Hematopoietic multipotent progenitor cell treated with erythropoietin and hydrocortisone succinate and interleukin-3 and kit ligand, for 4 days (in vitro differentiated cells): ENCODE results near the gene PRPF18.

Experiments used
- DNase-seq: peaks from one replicate; pipeline ENCODE4 v3.0.0-alpha.2; 2015

PRPF18 gene

GRCh38 chr10:13608246-13608853, 21.6 kb downstream of the PRPF18 start:
- no peak for DNase-seq

- DNase-seq: no peak
Observed at GRCh38 chr10:13612654-13613373, 26.0 kb downstream of the PRPF18 start.

GRCh38 chr10:13613519-13613918, 26.8 kb downstream of the PRPF18 start:
- peak; percentile 44 for DNase-seq

DNA sequence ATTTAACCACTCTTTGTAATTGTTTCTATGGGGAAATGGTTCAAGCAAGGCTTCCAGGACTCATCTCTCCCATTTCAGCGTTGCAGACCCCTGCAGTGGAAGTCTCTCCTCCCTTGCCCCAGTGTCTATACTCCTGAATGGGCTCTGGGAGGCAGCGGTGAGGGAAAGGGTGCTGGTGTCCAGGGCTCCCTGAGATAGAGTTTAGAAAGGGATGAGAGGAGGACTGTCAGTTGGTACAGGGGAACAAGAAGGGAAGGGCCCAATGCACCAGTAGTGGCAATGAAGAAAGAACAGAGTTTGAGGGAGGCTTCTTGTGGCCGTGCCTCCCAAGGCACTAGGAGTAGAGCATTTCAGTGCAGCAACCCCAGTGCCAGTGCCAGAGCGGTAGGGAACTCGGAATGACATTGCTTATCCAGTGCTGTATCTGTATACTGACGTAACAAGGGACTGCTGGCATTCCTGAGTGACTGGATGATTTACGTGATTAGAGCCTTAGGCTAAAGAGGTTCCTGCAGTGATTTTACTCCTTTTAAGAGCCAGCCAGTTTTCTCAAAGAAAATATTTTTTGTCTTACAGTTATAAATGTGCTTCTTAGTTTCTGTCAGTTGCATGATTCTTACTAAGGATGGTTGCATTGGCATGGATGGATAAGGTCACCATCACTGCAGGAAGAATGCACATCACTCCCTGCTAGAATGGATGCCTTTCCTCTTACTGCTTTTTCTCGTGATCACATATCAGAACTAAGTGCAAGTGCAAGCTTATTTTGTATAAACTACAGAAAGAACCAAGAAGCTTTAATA, 28.0 kb downstream of the PRPF18 start:
- DNase-seq: no peak

GRCh38 chr10:13615650-13616300, 29.0 kb downstream of the PRPF18 start:
- DNase-seq: no peak

DNA sequence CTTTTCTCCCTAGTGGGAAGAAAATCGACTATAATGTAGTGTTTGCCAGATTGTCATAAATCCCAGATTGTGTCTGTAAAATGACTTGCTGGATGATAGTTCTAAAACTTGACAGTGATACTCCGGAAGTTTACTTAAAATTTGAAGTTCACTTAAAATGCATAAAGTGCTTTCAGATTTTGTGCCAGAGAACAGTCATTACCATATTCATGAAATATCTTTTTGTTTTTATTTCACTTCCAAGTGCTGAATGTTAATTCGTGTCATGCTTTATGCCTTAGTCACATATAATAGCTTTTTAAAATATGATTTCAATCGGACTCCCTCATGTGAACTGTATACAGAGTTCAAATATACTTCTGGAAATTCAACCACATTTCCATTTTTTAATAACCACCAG, 30.4 kb downstream of the PRPF18 start:
- DNase-seq: no peak

- no peak for DNase-seq
Observed at GRCh38 chr10:13621931-13622330, 35.2 kb downstream of the PRPF18 start.

GRCh38 chr10:13624630-13625029, 37.9 kb downstream of the PRPF18 start:
- no peak for DNase-seq

DNA sequence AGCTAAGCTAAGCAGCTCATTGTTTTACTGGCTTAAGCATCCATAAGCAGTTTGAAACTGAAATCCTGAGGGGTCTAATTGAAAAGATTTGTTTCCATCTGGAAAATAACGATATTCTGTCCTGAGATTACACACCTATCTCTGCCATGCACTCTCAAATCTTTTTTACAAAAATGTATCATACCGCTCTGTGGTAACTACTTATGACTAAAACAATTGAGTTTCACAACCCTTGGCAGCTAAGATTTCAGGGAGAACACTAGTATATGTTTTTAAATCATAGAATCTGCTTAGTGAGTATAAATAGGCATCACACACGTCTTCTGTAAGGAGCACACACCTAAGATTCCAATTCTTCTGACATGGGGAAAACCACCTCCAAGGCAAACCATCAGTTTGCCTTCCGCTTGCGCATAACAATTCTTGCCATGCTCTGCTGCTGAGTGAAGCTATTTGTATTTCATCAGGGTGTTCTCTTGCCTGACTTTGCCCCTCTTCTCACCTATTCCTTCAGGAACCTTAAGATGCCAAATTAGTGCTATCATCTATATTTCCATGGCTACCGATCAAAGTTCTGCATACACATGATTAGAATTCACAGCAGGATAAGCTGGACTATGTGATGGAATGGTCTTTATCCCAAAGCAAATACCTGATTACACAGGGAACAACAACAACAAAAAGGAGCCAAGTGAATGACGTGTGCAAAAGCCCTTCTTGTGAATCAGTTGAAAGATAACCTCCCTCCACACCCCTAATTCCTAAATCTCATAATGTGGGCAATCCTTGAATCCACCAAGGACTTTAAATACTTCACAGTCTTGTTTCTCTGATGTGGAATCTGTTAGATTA, 40.9 kb downstream of the PRPF18 start:
- DNase-seq: no peak

DNA sequence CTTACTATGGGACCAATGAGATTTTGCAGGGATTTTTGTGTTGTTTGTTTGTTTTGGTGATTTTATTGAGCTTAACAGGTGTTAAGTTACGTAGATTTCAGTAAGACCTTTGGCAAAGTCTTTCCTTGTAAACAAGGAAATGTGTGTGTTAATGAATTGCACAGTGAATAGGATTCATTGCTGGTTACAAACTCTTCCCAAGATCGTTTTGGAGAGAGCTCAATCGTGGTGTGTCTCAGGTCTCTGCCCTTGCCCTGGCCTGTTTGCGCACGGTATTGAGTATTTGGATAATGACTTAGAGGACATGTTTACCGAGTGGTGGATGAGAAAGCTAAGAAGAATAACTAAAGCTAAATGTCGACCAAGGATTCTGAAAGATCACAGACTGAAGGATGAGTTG, 41.9 kb downstream of the PRPF18 start:
- DNase-seq: no peak

GRCh38 chr10:13629116-13629515, 42.4 kb downstream of the PRPF18 start:
- DNase-seq: no peak

- DNase-seq: no peak
Observed at GRCh38 chr10:13630231-13630630, 43.5 kb downstream of the PRPF18 start.

DNA sequence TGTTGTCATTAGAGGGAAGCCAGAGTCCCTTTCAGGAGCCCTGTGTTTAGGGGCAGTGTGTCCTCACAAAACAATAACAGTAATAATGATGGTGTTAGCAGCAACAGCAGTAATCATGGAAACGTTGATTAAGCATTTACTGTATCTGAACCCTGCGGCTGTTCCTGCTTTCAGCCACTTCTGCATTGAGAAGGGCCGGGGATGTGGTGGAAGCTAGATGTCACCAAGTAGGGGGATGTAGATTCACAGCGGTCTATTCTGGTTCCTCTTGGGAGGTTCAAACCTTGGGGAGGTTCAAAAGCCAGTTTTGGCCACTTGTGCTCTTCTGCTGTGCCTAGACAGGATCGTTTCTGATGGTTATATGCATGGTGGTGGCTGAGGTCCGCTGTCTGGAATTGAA, 44.8 kb downstream of the PRPF18 start:
- DNase-seq: no peak

- DNase-seq: no peak
Observed at GRCh38 chr10:13632440-13632839, 45.7 kb downstream of the PRPF18 start.

- no peak for DNase-seq
Observed at GRCh38 chr10:13632884-13633440, 46.2 kb downstream of the PRPF18 start.

GRCh38 chr10:13633689-13634088, 46.9 kb downstream of the PRPF18 start:
- DNase-seq: no peak

DNA sequence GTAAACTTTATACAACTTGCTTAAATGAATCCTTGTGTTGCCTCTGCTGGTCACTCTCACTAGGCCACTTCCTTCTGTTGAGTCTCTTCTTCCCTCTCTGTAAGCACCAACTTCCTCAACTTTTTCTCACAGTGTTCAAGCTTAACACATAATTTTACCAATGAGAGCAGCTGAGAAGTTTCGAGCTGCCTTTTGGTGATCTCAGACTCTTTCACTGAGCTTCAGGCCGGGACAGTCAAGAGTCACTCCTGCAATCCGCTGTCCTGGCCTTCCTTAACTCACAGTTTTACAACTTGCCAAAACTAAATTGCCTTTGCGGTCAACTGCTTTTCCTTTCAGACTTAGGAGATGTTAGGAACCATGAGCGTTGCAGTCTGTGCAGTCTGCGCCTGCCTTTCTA, 47.4 kb downstream of the PRPF18 start:
- no peak for DNase-seq

DNA sequence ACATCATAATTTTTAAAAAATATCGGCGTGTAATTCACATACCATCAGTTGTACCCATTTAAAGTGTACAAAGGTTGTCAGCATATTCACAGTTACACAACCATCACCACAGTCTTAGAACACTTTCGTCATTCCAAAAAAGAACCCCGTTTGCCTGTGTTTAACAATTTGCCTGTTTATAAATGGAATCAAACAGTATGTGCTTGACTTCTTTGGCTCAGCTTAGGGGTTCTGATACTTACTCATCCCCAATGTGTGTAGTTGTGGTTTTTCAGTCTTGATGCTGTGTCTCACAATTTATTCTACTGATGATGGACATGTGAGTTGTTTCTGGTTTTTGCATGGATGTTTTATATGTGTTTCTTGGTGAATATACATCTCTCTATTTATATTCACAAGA, 50.0 kb downstream of the PRPF18 start:
- no peak for DNase-seq

DNA sequence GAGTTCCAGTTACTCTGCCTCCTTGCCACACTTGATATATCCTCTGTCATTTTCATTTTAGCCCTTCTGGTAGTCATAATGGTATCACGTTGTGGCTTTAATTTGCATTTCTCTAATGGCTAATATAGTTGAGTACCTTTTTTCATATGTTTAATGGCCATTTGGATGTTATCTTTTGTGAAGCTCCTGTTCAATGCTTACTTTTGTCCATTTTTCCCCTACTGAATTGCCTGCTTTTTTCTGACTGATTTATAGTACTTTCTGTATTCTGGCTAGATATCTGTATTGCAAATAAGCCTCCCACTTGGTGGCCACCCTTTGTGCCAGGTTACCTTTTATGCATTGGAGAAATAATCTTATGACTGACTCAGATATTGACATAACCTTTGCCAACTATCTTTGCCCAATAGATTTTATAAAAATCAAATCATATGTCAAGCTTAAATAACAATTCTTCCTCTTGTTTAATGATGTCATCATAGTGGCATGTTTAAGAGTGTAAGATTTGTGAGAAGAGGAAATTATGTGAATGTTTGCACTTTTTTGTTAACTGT, 50.6 kb downstream of the PRPF18 start:
- no peak for DNase-seq

DNA sequence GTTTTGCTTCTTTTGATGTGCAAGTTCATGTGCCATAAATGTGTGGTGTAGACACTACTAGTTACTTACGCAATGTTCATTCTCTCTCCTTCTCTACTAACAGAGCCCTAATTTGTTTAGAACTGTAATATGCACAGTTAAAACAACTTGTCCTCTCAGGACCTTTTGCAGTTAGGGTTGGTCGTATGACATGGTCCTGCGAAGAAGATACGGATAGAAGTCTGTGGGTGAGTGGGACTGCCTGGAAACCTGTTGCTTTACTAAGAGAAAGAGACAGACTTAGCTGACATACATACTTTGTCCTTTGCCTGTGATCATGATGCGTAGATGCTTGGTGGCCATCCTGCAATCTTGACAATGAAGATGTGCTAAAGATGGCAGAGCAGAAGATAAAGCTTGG, 51.1 kb downstream of the PRPF18 start:
- no peak for DNase-seq

- no peak for DNase-seq
Observed at GRCh38 chr10:13642293-13642692, 55.5 kb downstream of the PRPF18 start.

DNA sequence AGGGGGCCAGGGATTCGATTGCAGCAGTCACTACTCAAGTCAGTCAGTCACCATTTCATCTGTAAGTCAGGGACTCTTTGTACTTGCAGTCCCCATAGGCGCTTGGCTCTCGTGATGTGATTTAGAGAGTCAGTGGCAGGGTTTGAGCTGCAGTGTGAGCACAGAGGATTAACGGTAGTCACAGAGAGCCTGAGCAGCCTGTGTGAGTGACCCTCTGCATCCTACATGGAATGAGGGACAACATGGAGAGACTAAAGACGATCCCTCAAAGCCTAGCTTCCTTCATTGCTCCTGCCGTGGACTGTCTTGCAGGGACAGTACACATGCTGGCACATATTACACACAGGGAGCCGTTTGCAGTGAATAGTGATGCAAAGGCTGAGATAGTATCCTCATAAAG, 56.3 kb downstream of the PRPF18 start:
- DNase-seq: no peak
